Stimulated activated memory B cell treated with anti-CD40 and anti-IgM and Interleukin-4, amounts not matched to agents 10 μg/mL and 1 μg/mL and 100 μg/mL, for 72 hours (primary cell): ENCODE measurements around the gene KIAA1217.

Source experiments
- ATAC-seq: fragments of 150-1000 bp; cut with Tn5 transposase; 2 replicates; pipeline ENCODE4 v1.10.0; 2021
- H3K27ac Mint-ChIP-seq: one replicate; pipeline ENCODE4 v1.8.0; 2022; ENCODE audit warnings: mild to moderate bottlenecking, mixed read lengths
- H3K27me3 Mint-ChIP-seq: one replicate; pipeline ENCODE4 v1.8.0; 2022; ENCODE audit warnings: mixed read lengths
- H3K36me3 Mint-ChIP-seq: one replicate; pipeline ENCODE4 v1.8.0; 2022; ENCODE audit warnings: mixed read lengths
- H3K4me1 Mint-ChIP-seq: one replicate; pipeline ENCODE4 v1.8.0; 2022; ENCODE audit warnings: mixed read lengths
- H3K4me3 Mint-ChIP-seq: one replicate; pipeline ENCODE4 v1.8.0; 2022; ENCODE audit warnings: mild to moderate bottlenecking, moderate library complexity, mixed read lengths
- H3K9me3 Mint-ChIP-seq: one replicate; pipeline ENCODE4 v1.8.0; 2022; ENCODE audit warnings: mixed read lengths

KIAA1217 gene

DNA sequence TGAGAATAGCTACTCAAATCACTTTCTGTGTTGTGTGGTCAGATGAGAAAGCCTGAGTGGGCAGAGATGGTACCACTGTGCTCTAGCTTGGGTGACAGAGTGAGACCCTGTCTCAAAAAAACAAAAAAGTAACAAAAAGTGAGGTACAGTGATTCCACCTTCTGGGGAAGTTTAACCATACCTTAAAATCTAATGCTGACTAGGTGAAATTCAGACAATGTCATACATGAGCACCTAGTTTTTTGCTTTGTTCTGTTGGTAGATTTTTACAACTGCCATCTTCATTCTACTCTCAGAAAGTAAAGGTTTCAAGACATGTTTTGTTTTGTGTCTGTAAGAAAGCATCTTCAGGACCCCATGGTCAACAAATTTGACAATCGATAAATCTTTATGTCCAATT lies 370.5 kb downstream of the KIAA1217 start:
- no peak overlapping the region for H3K27ac Mint-ChIP-seq
- no peak for ATAC-seq
- H3K27me3 Mint-ChIP-seq: no peaks in the 10 kb centered on the region
- peaks cover 9% of the 10 kb centered on the region for H3K36me3 Mint-ChIP-seq
- H3K4me3 Mint-ChIP-seq: no peak overlapping the region
- H3K4me1 Mint-ChIP-seq: no peaks in the 10 kb centered on the region
- H3K9me3 Mint-ChIP-seq: peaks cover 3% of the 10 kb centered on the region

DNA sequence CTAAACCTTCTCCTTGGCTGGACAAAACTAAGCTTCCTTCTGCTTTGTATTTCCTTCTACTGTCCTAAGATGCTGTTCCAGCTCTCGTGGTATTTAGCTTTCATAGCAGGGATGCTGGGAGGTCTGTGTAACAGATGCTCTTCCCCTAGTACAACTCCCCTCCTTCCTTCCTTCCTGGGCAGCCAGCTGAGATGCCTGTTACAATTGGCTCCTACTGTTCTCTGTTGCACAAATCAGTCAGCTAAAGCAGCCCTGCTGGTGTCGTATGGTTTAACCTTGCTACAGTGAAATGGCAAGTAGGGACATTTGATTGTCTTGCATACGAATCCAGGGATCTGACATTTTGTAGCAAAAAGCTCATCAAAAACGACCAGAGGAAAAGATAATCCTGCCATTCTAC lies 371.0 kb downstream of the KIAA1217 start:
- no peaks in the 10 kb centered on the region for H3K4me1 Mint-ChIP-seq
- no peaks in the 10 kb centered on the region for H3K27me3 Mint-ChIP-seq
- no peak overlapping the region for H3K27ac Mint-ChIP-seq
- peaks cover 3% of the 10 kb centered on the region for H3K9me3 Mint-ChIP-seq
- ATAC-seq: no peak
- H3K36me3 Mint-ChIP-seq: peaks cover 11% of the 10 kb centered on the region
- no peak overlapping the region for H3K4me3 Mint-ChIP-seq

GRCh38 chr10:24589265-24589664 lies 380.3 kb downstream of the KIAA1217 start:
- H3K36me3 Mint-ChIP-seq: peaks cover 64% of the 10 kb centered on the region
- no peak overlapping the region for H3K27ac Mint-ChIP-seq
- no peak for ATAC-seq

GRCh38 chr10:24590697-24591457 lies 381.9 kb downstream of the KIAA1217 start:
- peaks cover 55% of the 10 kb centered on the region for H3K36me3 Mint-ChIP-seq
- ATAC-seq: no peak
- H3K9me3 Mint-ChIP-seq: no peaks in the 10 kb centered on the region

More at GRCh38 chr10:24589265-24589664, 380.3 kb downstream of the KIAA1217 start:
- Mint-ChIP-seq H3K9me3 (no peaks in the 10 kb centered on the region), H3K27me3 (no peaks in the 10 kb centered on the region), H3K4me3 (no peak overlapping the region), H3K4me1 (no peaks in the 10 kb centered on the region)

GRCh38 chr10:24596217-24596930 lies 387.4 kb downstream of the KIAA1217 start:
- H3K4me1 Mint-ChIP-seq: no peaks in the 10 kb centered on the region
- no peak overlapping the region for H3K4me3 Mint-ChIP-seq
- no peaks in the 10 kb centered on the region for H3K27me3 Mint-ChIP-seq
- H3K27ac Mint-ChIP-seq: no peak overlapping the region
- H3K9me3 Mint-ChIP-seq: no peaks in the 10 kb centered on the region
- no peak for ATAC-seq
- peaks cover 32% of the 10 kb centered on the region for H3K36me3 Mint-ChIP-seq

More at GRCh38 chr10:24590697-24591457, 381.9 kb downstream of the KIAA1217 start:
- Mint-ChIP-seq H3K4me3 (no peak overlapping the region), H3K4me1 (no peaks in the 10 kb centered on the region), H3K27ac (no peak overlapping the region), H3K27me3 (no peaks in the 10 kb centered on the region)

GRCh38 chr10:24597426-24597825 lies 388.5 kb downstream of the KIAA1217 start:
- no peaks in the 10 kb centered on the region for H3K27me3 Mint-ChIP-seq
- H3K4me3 Mint-ChIP-seq: no peak overlapping the region
- H3K27ac Mint-ChIP-seq: no peak overlapping the region
- no peak for ATAC-seq
- no peaks in the 10 kb centered on the region for H3K4me1 Mint-ChIP-seq
- H3K36me3 Mint-ChIP-seq: peaks cover 22% of the 10 kb centered on the region
- H3K9me3 Mint-ChIP-seq: no peaks in the 10 kb centered on the region
